Hindlimb muscle (tissue), 1 donor: ENCODE measurements around the gene CCDC195. TPM values are rescaled to one million over a fixed set of nuclear protein-coding genes. Genes with fewer than 3 reads are reported as not detected.
A peak's percentile ranks its signal among the peaks of the same experiment; 100 is the strongest.
"Not testable (repeated sequence)": the region's sequence is repeated elsewhere in the genome, so short reads cannot be mapped to it uniquely, and the experiment has no call there.

Experiments used
- DNase-seq: peaks from one replicate; pipeline ENCODE4 v3.0.0-alpha.2; 2013
- polyA plus RNA-seq: library from polyadenylated mRNA; unstranded; fragments of 120-200 nt; gene quantifications from one replicate; pipeline ENCODE4 v1.2.1, GENCODE V29; 2013; ENCODE audit not compliant: insufficient read length

The CCDC195 gene
- polyA plus RNA-seq, 1 donor = not detected

DNA sequence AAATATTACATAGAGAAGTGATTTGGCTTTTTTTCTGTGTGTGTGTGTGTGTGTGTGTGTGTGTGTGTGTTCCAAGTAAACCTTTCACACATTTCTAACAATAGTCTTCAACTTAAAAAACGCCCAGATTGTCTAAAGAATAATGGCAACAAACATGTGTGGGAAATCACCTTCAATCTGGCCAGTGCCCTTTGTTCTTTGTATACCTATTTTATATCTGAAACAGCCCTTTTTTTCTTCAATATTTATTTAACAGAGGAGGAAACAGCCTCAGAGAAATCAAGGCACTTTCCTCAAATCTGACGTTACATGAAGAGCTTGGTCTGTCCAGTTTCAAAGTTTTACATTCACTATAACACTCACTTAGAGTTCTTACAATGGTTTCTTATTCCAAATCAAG lies 25.3 kb downstream of the CCDC195 start:
- DNase-seq = no peak

DNA sequence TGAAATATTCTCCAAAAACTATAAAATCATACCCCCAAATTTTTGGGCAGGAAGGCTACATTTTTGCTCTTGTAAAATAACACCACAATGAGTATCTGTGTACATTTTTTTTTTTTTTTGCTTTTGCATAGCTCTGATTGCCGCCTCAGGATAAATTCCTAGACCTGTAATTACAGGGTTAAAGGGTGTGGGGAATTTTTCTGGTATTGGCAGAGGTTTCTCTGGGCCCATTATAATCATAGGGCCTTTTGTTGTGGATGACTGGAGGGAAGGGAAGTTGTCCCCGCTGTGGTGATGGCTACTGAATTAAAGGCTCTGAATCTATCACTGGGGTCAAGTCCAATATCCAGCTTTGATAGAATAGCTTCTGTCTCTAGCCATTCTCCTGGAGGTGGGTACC lies 26.6 kb downstream of the CCDC195 start:
- DNase-seq = no peak

DNA sequence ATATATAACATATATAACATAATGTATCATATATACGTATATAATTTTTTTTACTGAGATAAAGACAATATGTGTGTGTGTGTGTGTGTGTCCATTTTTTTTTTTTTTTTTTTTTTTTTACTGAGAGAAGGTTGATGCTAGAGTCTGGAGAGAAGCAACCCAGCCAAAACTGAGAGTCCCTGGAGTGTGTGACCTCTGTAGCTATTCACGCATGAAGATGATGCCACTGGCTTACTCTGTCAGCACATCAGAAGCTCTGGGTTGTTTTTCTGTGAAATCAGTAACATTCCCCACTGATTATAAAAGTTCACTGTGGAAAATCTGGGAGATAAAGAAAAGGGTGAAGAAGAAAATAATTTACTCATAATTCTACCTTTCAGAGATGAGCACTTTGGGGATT lies 27.2 kb downstream of the CCDC195 start:
- no peak for DNase-seq

DNA sequence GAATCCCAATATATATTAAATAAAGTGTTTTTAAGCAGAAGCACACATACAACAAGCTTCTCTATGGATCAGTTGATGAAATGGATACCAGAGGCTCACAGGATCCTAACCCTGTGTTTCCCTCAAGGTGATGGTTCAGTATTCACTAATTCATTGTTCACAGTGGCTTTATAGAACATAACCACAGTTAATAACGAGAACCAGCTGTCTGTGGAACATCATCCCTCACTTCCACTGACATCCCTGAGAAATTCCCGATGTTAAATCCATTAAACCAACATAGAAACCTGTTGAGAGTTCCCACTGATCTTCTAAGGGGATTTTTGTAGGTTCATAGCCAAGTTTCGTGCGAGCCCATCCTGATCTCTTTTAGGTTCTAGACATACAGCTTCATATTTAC lies 29.0 kb downstream of the CCDC195 start:
- DNase-seq = no peak

DNA sequence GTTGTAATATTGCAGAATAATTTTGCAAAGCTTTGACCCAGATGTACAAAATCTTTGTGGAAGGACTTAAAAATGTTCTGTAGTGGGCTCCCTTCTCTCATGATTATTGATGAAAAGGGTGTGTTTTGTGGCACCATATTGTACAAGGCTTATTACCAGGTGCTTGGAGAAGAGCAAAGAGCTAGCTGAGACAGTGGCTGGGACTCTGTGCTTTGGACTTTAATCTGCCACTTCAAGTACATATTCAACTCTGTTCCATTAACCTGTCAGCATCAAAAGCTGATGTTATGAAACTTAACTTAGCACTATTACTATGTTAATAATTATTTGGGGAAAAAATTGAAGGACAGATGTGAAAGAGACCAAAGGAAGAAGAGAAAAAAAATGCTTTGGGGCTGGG lies 31.0 kb downstream of the CCDC195 start:
- DNase-seq = no peak

DNA sequence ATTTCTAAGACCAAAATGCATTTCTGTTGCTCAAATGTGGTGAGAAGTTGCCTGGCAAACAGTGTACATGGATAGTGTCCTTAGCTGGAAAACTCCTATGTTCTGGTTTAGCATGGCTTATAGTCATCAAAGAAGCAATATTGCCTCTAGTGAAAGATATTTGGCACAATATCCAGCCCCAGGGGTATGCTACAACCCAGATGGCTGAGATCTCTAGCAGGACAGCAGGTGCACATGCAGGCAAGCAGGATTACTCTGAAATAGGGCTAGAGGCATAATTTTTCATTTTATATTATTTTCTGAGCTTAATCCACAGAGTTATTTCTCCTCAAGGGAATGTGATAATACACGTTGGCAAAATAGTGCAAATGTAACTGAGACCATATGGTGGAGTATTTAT lies 34.0 kb downstream of the CCDC195 start:
- DNase-seq = peak; percentile 3

DNA sequence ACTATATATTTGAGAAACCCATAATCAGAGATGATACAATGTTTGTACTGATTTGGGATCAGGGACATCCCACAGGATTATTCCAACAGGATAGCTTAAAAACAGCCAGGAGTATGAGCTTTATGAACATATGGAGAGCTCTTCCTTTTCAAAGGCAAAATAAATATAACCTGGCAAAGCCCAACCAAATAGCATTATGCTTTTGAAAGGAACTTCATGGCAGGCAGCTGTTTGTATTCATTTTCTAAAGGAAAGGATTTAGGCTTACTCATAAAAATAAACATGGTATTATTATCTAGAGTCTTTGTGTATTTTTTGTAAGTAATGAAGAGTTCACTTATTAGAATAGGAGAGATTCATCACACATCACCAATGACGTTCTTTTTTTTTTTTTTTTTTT lies 44.4 kb downstream of the CCDC195 start:
- DNase-seq = no peak

DNA sequence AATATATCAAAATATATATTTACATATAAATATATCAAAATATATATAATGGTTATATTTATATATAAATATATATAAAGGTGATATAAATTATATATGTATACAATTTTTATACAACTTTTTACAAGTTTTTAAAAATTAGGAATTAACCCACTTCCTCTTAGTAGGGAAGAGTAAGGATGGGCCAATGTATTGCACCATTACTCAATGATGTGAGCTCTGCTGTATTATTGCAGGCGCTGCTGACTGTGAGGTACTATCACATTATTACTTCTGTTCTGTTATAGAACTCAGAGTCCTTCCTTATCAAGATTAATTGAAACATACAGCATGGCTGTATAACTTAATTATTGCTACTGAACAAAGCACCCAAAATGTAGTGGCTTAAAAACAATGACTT lies 46.0 kb downstream of the CCDC195 start:
- DNase-seq = no peak

DNA sequence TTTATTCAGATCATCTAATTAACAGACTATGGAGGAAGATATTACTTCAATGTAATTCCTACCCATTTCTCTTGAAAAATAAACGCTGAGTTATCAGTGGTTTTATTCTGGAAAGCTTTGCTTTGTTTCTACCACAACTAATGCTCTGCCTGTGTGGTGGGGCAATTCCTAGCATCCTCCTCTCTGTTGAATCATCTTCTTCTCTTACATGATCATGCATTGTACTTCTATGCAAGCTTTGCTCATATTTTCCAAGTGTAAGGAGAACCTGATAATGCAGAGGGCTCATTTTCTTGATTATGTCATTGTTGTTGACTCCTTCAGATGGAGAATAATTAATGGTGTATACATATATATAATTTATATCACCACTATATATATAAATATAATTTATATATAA lies 46.7 kb downstream of the CCDC195 start:
- no peak for DNase-seq

DNA sequence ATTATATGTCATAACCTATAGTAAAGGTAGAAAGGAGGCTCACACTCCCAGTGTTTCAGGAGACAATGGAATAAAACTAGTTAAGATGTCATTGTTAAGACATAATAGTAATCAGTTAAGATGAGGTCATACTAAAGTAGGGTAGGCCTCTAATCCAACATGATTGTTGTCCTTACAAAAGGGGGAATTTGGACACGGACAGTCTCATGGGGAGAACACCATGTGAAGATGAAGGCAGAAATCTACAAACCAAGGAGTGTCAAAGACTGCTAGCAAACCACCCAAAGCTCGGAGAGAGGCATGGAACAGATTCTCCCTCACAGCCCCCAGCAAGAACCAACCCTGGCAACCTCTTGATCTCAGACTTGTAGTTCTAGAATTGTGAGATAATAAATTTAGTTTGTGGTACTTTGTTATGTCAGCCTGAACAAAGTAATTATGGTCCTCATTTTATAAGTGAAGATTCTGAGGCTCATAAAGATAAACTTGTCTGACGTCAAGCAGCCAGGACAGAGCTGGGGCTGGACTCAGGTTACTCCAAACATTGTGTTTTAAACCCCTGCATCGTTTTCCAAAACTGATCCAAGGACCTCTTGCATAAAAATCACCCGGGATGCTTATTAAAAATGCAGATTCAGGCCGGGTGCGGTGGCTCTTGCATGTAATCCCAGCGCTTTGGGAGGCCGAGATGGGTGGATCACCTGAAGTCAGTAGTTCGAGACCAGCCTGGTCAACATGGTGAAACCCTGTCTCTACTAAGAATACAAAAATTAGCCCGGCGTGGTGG lies 47.8 kb downstream of the CCDC195 start:
- no peak for DNase-seq

DNA sequence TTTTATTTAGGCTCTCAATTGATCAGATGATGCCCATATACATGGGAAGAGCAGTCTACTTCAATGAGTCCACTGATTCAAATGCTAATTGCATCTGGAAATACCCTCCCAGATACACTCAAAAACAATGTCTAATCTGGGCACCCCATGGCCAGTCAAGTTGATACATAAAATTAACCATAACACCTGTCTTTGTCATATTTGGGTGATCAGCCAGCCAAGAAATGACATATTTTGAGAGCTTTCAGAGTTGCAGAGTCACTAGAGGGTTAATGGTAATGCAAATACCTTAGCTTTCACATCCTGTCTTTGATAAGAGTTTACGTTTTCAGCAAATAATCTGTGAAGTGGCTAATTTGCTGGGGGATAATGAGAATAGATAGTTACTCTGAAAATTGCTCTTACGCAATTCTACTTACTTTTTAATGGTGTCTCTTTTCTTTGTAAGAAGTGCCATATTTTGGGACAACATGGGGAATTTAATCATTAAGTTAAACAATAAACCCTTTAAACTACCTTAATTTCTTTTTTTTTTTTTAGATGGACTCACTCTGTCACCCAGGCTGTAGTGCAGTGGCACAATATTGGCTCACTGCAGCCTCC lies 49.1 kb downstream of the CCDC195 start:
- no peak for DNase-seq

DNA sequence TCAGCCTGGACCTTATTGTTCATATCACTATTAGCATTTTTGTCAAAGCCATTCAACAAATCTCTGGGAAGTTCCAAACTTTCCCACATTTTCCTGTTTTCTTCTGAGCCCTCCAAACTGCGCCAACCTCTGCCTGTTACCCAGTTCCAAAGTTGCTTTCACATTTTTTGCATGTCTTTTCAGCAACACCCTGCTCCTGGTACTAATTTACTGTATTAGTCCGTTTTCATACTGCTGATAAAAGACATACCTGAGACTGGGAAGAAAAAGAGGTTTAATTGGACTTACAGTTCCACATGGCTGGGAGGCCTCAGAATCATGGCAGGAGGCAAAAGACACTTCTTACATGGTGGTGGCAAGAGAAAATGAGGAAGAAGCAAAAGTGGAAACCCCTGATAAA lies 52.8 kb downstream of the CCDC195 start:
- not testable (repeated sequence) for DNase-seq

DNA sequence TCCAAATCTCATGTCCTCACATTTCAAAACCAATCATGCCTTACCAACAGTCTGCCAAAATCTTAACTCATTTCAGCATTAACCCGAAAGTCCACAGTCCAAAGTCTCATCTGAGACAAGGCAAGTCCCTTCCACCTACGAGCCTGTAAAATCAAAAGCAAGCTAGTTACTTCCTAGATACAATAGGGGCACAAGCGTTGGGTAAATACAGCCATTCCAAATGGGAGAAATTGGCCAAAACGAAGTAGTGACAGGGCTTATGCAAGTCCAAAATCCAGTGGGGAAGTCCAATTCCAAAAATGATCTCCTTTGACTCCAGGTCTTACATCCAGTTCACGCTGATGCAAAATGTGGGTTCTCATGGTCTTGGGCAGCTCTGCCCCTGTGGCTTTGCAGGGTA lies 54.5 kb downstream of the CCDC195 start:
- DNase-seq = not testable (repeated sequence)

DNA sequence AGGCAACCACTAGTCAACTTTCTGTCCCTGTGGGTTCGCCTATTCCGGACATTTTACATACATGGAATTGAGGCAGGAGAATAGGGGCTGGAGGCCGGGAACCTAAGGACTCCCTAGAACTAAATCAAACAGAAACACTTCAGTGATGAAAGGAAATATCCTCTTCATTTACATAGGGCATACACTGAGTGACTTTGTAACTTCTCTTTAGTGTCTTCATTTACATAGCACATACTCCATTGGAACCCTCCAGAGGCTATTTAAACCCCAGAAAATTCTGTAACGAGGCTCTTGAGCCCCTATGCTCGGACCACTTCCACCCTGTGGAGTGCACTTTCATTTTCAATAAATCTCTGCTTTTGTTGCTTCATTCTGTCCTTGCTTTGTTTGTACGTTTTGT lies 56.5 kb downstream of the CCDC195 start:
- no peak for DNase-seq

DNA sequence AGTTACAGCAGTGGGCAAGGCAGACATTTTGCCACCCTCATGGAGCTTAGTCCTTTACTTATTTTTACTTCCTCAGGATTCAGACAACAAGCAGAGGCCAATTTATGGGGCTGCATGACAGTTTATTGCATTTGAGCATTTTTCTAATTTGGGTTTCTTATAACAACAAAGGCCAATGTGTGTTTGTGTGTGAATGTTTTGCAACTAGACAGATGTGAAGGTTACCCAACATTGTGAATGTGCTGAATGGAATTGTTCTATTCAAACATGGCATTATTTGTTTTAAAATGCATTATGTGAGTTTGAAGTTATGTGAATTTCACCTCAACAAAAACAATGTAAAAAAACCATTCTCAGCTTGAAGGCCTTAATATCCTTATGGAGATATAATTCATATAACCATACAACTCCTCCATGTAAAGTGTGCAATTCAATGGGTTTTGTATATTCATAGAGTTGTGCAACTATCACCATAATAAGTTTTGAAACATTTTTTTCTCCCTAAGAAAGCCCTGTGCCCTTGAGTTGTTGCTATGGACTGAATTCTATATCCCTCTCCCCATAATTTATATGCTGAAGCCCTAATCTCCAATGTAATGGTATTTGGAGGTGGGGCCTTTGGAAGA lies 57.3 kb downstream of the CCDC195 start:
- no peak for DNase-seq

DNA sequence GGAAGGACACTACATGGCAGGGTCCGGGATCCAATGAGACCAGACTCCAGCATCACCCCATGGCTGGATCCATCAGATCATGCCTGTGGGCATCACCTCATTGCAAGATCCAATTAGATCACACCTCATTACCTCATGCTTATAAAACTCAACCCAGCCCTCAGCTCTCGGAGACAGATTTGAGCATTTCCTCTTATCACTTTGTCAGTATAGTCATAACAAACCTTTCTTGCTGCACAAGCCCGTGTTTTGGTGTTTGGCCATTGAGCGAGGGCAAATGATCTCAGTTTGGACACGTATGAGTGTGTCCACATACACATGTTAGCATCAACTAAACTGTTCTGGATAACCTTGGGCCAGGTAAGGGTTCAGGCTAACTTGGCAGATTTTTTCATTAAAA lies 58.8 kb downstream of the CCDC195 start:
- DNase-seq = no peak

DNA sequence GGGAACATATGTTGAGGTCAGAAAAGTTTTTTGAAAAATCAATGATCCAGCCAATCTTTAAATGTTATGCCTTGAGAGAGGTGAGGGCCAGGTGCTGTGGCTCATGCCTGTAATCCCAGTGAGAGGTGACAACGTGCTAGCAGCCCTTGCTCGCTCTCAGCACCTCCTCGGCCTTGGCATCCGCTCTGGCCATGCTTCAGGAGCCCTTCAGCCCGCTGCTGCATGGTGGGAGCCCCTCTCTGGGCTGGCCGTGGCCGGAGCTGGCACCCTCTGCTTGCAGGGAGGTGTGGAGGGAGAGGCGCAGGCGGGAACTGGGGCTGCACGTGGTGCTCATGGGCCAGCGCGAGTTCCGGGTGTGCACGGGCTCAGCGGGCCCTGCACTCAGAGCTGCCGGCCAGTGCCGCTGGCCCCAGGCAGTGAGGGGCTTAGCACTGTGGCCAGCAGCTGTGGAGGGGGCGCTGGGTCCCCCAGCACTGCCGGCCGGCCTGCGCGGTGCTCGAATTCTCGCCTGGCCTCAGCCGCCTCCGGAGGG lies 61.1 kb downstream of the CCDC195 start:
- no peak for DNase-seq

Other genes with a start within 250 kb of the CCDC195 start
- 80.6 TPM for gene CUL3, start 131.0 kb downstream of the CCDC195 start, polyA plus RNA-seq